ENCODE measurements around the gene MGAT4C.

The MGAT4C gene

DNA sequence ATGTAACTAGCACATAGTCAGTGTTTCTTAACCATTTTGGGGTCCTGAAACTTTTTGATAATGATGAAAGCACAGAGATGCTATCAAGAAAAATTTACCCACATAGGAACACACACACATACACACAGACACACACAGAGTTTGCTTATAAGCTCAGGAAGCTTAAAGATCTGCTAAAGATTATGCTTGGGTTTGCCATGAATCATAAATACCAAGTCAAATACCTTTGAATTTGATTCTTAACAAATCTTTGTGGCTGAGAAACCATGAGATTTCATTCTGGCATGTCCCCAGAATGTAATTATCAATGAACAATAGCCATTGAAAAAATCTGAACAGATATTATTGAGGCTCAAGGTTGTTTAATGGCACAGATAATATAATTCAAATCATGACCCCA is 292.9 kb downstream of the MGAT4C start:
- DNase-seq: no peak

DNA sequence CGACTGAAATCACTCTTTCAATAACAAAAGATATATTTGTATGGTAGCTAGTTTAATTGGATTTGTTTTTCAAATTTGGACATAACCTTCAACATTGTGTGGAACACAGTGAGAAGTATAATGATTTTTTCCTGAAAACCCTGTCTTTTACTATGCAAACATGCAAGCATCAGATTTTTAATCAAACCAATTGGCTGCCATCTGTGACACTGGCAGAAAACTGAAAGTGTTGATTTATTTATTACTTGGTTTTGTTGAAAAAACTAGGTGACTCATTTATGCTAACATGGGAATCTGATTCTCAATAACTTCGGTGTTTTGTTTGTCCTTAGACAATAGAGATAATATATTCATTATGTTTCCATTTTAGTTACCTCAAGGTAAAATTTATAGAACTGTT is 300.1 kb downstream of the MGAT4C start:
- DNase-seq: no peak

DNA sequence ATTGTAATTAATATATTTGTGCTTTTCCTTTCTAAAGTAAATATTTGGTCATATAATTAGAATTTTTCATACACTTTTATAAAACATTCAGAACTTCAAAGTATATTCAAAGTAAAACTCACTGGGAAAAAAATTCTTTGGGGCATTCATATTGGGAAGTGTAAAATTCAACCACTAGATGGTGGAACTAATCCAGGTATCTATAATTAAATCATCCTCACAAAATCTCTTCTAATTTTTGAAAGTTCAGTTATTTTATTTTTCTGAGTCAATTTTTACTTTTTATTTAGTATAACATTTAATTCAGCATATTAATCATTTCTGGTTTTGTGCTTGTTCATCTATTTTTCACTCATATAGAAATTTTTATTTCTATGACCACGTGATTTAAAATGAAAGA is 301.1 kb downstream of the MGAT4C start:
- no peak for DNase-seq

DNA sequence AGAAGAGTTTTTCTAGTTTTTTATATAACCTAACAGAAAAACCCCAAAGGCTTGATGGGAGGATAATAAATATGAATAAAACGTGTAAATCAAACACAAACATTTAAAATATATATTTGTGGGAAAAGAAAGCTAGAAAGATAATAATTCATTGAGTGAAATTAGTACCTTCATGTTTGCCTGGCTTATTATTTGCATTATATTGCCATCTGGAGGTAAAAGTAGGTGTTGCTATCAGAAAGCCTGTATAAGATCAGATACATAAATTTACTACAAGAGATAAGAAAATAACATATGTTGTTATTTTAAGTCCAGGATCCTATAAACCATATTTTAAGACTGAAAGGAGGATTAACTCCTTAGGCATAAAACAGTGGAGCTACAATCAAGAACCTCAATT is 304.4 kb downstream of the MGAT4C start:
- no peak for DNase-seq

DNA sequence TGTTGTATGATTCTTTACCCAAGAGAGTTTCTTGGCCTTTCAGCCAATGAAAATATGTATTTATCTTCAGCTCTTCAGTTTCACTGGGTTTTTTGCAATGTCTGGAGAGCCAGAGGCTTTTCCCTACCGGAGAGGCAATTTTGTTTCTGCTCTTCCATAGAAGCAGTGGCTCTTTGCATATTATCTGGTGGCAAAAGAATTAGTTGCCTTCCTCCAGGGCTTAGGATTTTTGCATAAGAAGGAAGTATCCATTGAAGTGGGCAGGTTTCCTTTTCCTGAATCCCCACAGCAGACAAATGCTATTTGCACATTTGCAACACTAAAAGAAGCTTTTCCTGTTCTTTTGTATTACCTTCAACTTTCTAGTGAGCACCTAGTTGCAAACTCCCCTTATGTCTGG is 306.9 kb downstream of the MGAT4C start:
- no peak for DNase-seq

DNA sequence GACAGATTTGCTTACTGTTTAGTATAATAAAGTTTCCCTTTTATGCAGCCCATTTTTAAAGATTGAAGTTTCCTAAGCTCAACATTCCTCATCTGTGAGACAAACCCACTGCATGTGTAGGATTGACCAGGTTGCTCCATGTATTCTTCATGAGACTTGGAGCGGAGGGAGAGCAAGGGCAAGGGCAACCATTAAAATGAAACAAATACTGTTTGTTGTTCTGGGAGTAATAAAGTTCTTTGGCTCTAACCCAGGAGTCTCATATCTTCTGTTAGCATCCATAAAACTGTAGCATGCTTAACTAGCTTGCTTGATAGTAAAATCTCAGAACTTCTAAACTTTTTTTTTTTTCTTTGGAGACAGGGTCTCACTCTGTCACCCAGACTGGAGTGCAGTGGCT is 307.9 kb downstream of the MGAT4C start:
- no peak for DNase-seq

DNA sequence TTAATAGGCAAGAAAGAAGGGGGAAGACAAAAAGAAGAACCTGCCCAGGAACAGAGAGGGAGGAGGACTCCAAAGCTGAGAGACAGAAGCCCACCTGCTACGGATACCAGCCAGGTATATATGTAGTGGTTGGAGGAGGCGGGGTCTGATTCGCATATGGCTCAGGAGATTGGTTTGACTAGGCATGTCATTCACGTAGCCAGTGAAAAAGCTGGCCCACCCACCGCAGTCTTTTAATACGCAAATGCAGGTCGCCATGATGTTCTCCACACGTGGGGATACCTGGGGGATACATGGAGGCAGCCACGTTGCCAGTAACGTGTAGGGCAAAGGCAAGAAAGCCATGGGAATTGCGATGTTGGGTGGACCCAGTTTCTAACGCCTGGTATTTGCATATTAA is 308.9 kb downstream of the MGAT4C start:
- DNase-seq: no peak

DNA sequence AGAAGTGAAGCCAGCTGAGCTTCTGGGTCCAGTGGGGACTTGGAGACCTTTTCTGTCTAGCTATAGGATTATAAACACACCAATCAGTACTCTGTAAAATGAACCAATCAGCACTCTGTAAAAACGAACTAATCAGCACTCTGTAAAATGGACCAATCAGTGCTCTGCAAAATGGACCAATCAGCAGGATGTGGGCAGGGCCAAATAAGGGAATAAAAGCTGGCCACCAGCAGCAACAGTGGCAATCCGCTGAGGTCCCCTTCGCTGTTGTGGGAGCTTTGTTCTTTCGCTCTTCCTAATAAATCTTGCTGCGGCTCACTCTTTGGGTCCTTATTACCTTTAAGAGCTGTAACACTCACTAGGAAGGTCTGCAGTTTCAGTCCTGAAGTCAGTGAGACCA is 309.8 kb downstream of the MGAT4C start:
- DNase-seq: no peak

DNA sequence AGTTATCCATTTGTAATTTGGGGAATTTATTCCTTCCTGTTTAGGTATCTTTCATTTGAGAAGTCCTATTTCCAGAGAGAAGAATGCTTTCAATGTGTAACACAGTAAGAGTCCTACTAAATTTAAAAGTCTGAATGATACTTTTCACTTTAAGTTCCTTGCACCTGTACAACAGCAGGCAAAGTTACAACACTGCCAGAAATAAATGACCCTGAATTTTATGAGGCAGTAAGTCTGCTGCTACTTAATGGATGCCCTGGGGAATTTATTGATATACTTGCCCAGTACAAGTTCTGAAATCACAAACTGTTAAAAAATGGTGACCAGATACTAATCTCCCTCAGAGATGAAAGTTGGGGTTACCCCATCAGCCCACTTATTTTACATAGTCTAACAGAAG is 329.0 kb downstream of the MGAT4C start:
- DNase-seq: no peak

DNA sequence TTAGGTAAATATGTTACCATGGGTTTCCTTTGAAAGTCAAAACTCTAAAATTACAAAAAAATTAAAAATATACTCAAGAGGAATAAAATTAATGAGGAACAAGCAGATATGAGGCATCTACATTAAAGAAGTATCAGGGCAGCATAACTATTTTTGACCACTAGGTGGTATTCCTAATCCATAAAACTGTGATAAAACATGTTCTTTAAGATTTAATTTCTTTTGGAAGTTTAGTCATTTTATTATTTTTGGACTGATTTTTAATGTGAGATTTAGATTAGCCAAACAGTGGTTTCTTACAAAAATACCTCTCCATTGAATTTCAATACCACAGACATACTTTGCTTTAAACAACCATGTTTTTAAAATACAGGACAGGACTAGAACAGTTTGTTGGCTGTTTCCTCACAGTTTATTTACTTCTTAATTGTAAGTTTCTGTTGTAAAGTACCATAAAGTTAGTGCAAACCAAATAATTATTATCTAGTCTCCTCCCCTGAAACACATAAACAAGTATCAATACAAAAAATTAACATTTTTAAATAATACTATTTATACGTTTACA is 332.3 kb downstream of the MGAT4C start:
- DNase-seq: no peak

DNA sequence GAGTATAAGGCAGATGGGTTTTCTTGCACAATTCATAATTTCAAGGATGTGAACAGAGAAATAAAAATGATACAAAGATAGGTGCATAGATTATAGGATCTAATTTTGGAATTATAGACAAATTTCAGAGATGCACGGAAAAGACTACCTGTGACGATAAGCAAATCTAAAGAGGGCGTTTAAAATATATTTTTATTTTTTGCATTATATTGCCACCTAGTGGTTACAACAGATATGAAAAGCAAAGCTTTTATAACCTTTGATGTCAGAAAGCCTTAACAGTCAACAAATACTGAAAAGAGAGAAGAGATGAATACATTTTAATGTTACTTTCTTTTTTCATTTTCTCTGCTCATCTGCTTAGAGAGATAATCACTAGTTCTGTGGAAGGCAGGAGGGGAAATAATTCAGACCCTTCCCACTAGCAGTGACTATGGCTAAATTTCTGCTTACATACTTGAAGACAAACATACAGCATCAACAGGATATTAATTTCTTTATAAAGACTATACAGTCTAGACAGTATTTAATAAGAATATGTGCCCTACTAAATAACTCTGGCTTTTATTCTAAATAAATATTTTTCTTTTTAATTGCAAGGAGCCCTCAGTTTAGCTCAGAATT is 335.8 kb downstream of the MGAT4C start:
- no peak for DNase-seq
